A673 (cell line): Measurements from ENCODE around the gene HOXA6. TPM values are rescaled to one million over a fixed set of nuclear protein-coding genes. Genes with fewer than 3 reads are reported as not detected.

ENCODE experiments used
- BruUV-seq: library from RNA; stranded (reverse); fragments of 400-500 nt; replicated peaks from 2 replicates; lab custom pipeline; 2021; lab: Mats Ljungman, UMichigan
- CTCF ChIA-PET: fragments of 300-600 bp; sonication (Branson Sonifier 250); formaldehyde crosslinking; loops from one replicate; lab custom pipeline; 2022; ENCODE audit warnings: antibody characterized with exemption; lab: Charles Lee
- POLR2A ChIA-PET: fragments of 300-600 bp; sonication (Branson Sonifier 250); formaldehyde crosslinking; loops from one replicate; lab custom pipeline; 2022; ENCODE audit warnings: antibody characterized with exemption; ENCODE audit not compliant: low non-redundant PET; lab: Charles Lee
- DNase-seq: peaks from one replicate; pipeline ENCODE4 v3.0.0-alpha.2; 2015; ENCODE audit warnings: low spot score
- H3K27ac ChIP-seq: fragments of 200-600 bp; sonication (generic); 2 replicates; pipeline ENCODE4 v1.5.1; 2016; ENCODE audit warnings: mixed run types, low read depth, mild to moderate bottlenecking, mixed read lengths, antibody characterized with exemption, low read length; ENCODE audit not compliant: poor library complexity, severe bottlenecking
- H3K27me3 ChIP-seq: fragments of 200-600 bp; sonication (generic); replicated peaks from 2 replicates; pipeline ENCODE4 v1.6.1; 2017; ENCODE audit warnings: mixed run types, low read depth, mild to moderate bottlenecking, mixed read lengths, antibody characterized with exemption, low read length; ENCODE audit not compliant: insufficient read depth, poor library complexity
- H3K36me3 ChIP-seq: fragments of 200-600 bp; sonication (generic); 2 replicates; pipeline ENCODE4 v1.6.1; 2016; ENCODE audit warnings: mixed run types, mild to moderate bottlenecking, mixed read lengths, antibody characterized with exemption, low read length; ENCODE audit not compliant: insufficient read depth, poor library complexity, severe bottlenecking
- H3K4me1 ChIP-seq: fragments of 200-600 bp; sonication (generic); 2 replicates; pipeline ENCODE4 v1.6.1; 2017; ENCODE audit warnings: mixed run types, mild to moderate bottlenecking, mixed read lengths, antibody characterized with exemption, low read length; ENCODE audit not compliant: insufficient read depth, poor library complexity, severe bottlenecking
- H3K4me3 ChIP-seq: fragments of 200-600 bp; sonication (generic); 2 replicates; pipeline ENCODE4 v1.5.1; 2016; ENCODE audit warnings: low read depth, mixed run types, mild to moderate bottlenecking, mixed read lengths, low read length; ENCODE audit not compliant: poor library complexity, severe bottlenecking
- H3K9me3 ChIP-seq: fragments of 200-600 bp; sonication (generic); 2 replicates; pipeline ENCODE4 v1.6.1; 2016; ENCODE audit warnings: mixed run types, low read depth, mild to moderate bottlenecking, mixed read lengths, antibody characterized with exemption, low read length; ENCODE audit not compliant: poor library complexity, severe bottlenecking
- EZH2 ChIP-seq: fragments of 200-600 bp; sonication (generic); IDR thresholded peaks from 2 replicates; pipeline ENCODE4 v1.6.1; 2017; ENCODE audit warnings: borderline replicate concordance, low read depth, mild to moderate bottlenecking, mixed read lengths, antibody characterized with exemption, low read length; ENCODE audit not compliant: poor library complexity, severe bottlenecking
- intact Hi-C: fragments of 100-400 bp; cut with micrococcal nuclease; formaldehyde crosslinking; loops from one replicate; pipeline ENCODE4 v1.10.0; 2022; ENCODE audit not compliant: unreplicated experiment
- total RNA-seq: library from RNA; stranded (reverse); gene quantifications from 2 replicates; pipeline ENCODE4 v1.2.3, GENCODE V29; 2021
- TF ChIP-seq, protein P1 (sequence below): fragments of 300-800, 200-600 bp; sonication (generic); conservative IDR thresholded peaks from 2 replicates; pipeline ENCODE4 v1.5.1; 2017; ENCODE audit warnings: low read depth, mild to moderate bottlenecking, antibody characterized with exemption, low read length, moderate library complexity, mixed read lengths

The HOXA6 gene
- total RNA-seq, 1 experiment from 2014 or later = not detected

DNA sequence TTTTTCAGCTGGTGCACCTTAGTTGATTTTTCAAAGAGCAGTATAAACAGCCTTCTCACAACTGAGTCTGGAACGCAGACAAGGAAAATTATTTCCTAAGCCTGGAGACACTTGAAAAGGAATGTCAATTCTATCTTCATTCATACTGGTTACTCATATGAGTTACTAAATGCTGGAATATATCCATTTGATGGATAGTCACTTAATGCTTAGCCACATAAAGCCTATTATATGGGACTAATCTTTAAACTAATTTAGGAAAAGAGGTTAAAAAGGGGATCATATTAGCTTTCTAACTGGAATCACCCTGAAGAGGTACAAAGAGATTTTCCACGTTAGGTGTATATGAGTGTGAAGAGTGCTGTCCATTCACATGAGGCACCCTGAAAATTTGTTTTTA is 15.4 kb downstream of the HOXA6 start:
- no peak overlapping the region for H3K27ac ChIP-seq
- ChIA-PET POLR2A (no interaction called here), CTCF (no interaction called here)
- intact Hi-C loops = no loop called here
- TF ChIP-seq, protein P1, sequence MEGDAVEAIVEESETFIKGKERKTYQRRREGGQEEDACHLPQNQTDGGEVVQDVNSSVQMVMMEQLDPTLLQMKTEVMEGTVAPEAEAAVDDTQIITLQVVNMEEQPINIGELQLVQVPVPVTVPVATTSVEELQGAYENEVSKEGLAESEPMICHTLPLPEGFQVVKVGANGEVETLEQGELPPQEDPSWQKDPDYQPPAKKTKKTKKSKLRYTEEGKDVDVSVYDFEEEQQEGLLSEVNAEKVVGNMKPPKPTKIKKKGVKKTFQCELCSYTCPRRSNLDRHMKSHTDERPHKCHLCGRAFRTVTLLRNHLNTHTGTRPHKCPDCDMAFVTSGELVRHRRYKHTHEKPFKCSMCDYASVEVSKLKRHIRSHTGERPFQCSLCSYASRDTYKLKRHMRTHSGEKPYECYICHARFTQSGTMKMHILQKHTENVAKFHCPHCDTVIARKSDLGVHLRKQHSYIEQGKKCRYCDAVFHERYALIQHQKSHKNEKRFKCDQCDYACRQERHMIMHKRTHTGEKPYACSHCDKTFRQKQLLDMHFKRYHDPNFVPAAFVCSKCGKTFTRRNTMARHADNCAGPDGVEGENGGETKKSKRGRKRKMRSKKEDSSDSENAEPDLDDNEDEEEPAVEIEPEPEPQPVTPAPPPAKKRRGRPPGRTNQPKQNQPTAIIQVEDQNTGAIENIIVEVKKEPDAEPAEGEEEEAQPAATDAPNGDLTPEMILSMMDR = no peak
- TF ChIP-seq EZH2 = no peak
- H3K4me1 ChIP-seq = no peaks in the 10 kb centered on the region
- H3K4me3 ChIP-seq = no peak overlapping the region
- DNase-seq = no peak
- BruUV-seq = no TSS peak
- H3K27me3 ChIP-seq = peaks cover 100% of the 10 kb centered on the region
- H3K36me3 ChIP-seq = no peaks in the 10 kb centered on the region
- no peaks in the 10 kb centered on the region for H3K9me3 ChIP-seq

DNA sequence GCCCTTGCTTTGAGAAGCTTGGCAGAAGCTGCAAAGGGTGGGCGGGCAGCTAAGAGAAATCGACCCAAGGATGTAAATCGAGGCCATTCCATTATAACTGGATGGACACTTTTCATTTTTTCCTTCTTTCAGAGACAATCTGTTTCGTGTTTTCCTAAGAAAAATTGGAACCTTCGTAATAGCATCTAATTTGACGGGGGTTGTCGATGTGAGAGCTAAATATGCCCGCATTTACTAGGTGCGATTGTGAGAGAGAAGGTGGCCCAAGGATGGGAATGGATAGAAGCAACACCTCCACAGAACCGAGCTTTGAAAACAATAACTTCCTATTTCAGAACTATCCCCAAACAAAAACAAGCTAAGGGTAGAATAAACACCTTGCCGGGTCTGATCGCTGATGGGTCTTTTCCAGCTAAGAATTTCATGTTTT is 16.2 kb downstream of the HOXA6 start:
- TF ChIP-seq EZH2 = no peak
- TF ChIP-seq, protein P1 = no peak
- no peaks in the 10 kb centered on the region for H3K36me3 ChIP-seq
- CTCF ChIA-PET = no interaction called here
- no peaks in the 10 kb centered on the region for H3K4me1 ChIP-seq
- intact Hi-C loops = no loop called here
- no TSS peak for BruUV-seq
- no peak for DNase-seq
- peak overlapping the region; percentile 38 for H3K4me3 ChIP-seq
- no peak overlapping the region for H3K27ac ChIP-seq
- POLR2A ChIA-PET = no interaction called here
- H3K9me3 ChIP-seq = no peaks in the 10 kb centered on the region
- peaks cover 100% of the 10 kb centered on the region for H3K27me3 ChIP-seq

GRCh38 chr7:27130540-27131389 is 16.8 kb downstream of the HOXA6 start, which contains the start of gene HOXA4:
Gene HOXA4, minus strand, starts transcription at chr7:27130757. Its CDS starts 24 bp downstream, at chr7:27130733.
- TF ChIP-seq, protein P1 = no peak
- TF ChIP-seq EZH2 = no peak
- Histone ChIP-seq H3K9me3 (no peaks in the 10 kb centered on the region), H3K36me3 (no peaks in the 10 kb centered on the region), H3K4me1 (no peaks in the 10 kb centered on the region), H3K27ac (no peak within 1 kb of the TSS), H3K27me3 (peaks cover 100% of the 10 kb centered on the region), H3K4me3 (peak within 1 kb of the TSS; percentile 38)
- intact Hi-C loops = no loop called here
- CTCF ChIA-PET = no interaction called here
- BruUV-seq = no TSS peak
- POLR2A ChIA-PET = no interaction called here
- peak; percentile 58 for DNase-seq
